ENCODE measurements around the gene LILRA6. TPM values are rescaled to one million over a fixed set of nuclear protein-coding genes. Genes with fewer than 3 reads are reported as not detected.
"Not testable (repeated sequence)": the region's sequence is repeated elsewhere in the genome, so short reads cannot be mapped to it uniquely, and the experiment has no call there.

Gene LILRA6
- total RNA-seq, 1 experiment from 2014 or later: 0.08 TPM

GRCh38 chr19:54247106-54247930 is 4.7 kb upstream of the LILRA6 start:
- ATAC-seq (peak; percentile 40; the same call in 1 of the 2 replicates), DNase-seq (ENCODE audit: low read depth, low spot score) (no peak)
- Histone ChIP-seq H3K4me1 (ENCODE audit: control insufficient read depth, insufficient read depth, low read length) (no peaks in the 10 kb centered on the region), H3K4me3 (ENCODE audit: low read depth in 2 of 2, low read length in 2 of 2) (no peak overlapping the region), H3K27ac (ENCODE audit: low read length) (no peak overlapping the region), H3K27me3 (ENCODE audit: control insufficient read depth, insufficient read depth, low read length) (0 out of 2 replicates have a peak, but pooled peaks cover 3% of the 10 kb centered on the region), H3K9me3 (ENCODE audit: control insufficient read depth, insufficient read depth, low read depth, low read length) (no peaks in the 10 kb centered on the region), H3K36me3 (ENCODE audit: control insufficient read depth, insufficient read depth, low read length) (no peaks in the 10 kb centered on the region)
- CTCF ChIA-PET: interaction anchor here (0.6 kb wide), 1 partner anchor 15 kb away, joined by 3 read pairs; no protein-coding TSS in a partner anchor
- BruUV-seq (replicated peaks): no TSS peak
- in situ Hi-C loops (cut with HindIII; ENCODE audit: low pct_unique_long_range_greater_than_20kb, low sequenced_read_pairs): no loop called here
- TF ChIP-seq REST (IDR thresholded peaks at IDR 0.05; ENCODE audit: insufficient read depth in 1 of 2, low read depth in 2 of 2, low read length in 1 of 2): no peak
- TF ChIP-seq TCF7L2 (IDR thresholded peaks at IDR 0.05; ENCODE audit: low read depth, low read length): no peak
- TF ChIP-seq, protein P1, sequence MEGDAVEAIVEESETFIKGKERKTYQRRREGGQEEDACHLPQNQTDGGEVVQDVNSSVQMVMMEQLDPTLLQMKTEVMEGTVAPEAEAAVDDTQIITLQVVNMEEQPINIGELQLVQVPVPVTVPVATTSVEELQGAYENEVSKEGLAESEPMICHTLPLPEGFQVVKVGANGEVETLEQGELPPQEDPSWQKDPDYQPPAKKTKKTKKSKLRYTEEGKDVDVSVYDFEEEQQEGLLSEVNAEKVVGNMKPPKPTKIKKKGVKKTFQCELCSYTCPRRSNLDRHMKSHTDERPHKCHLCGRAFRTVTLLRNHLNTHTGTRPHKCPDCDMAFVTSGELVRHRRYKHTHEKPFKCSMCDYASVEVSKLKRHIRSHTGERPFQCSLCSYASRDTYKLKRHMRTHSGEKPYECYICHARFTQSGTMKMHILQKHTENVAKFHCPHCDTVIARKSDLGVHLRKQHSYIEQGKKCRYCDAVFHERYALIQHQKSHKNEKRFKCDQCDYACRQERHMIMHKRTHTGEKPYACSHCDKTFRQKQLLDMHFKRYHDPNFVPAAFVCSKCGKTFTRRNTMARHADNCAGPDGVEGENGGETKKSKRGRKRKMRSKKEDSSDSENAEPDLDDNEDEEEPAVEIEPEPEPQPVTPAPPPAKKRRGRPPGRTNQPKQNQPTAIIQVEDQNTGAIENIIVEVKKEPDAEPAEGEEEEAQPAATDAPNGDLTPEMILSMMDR (IDR thresholded peaks at IDR 0.05): no peak
- no peak for TF ChIP-seq POLR2AphosphoS5 (IDR thresholded peaks at IDR 0.05; ENCODE audit: low read depth, low read length)
- no peak for TF ChIP-seq SIN3A (IDR thresholded peaks at IDR 0.05; ENCODE audit: borderline replicate concordance, insufficient read depth, low read depth, low read length)
- intact Hi-C loops (cut with micrococcal nuclease; ENCODE audit: unreplicated experiment): no loop called here
- POLR2A ChIA-PET: no interaction called here

DNA sequence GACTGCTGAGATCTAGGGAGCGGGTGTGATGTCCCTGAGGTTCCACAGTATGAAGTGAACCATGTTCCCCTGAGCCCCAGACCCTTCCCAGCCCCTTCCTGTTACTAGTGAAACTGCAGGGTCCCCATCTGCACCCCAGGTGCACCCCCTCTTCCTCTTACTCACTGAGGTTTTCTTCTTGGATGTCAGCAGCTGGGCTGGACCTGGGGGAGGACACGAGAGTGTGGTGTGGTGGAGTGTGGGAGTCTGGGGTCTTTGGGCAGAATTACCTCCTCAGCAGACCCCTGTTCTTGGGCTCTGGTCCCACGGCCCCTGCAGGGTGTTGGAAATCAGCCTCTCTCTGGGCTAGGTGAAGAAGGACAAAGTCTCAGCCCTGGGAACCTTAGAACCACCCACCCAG is 3.3 kb upstream of the LILRA6 start:
- ATAC-seq (no peak), DNase-seq (ENCODE audit: low read depth, low spot score) (no peak)
- 0 out of 2 replicates have a peak, but pooled peaks cover 3% of the 10 kb centered on the region for H3K27me3 ChIP-seq (ENCODE audit: control insufficient read depth, insufficient read depth, low read length)
- no peak overlapping the region for H3K4me3 ChIP-seq (ENCODE audit: low read depth in 2 of 2, low read length in 2 of 2)
- TF ChIP-seq REST (IDR thresholded peaks at IDR 0.05; ENCODE audit: insufficient read depth in 1 of 2, low read depth in 2 of 2, low read length in 1 of 2) (no peak), TCF7L2 (IDR thresholded peaks at IDR 0.05; ENCODE audit: low read depth, low read length) (no peak), SIN3A (IDR thresholded peaks at IDR 0.05; ENCODE audit: borderline replicate concordance, insufficient read depth, low read depth, low read length) (no peak), POLR2AphosphoS5 (IDR thresholded peaks at IDR 0.05; ENCODE audit: low read depth, low read length) (no peak)
- TF ChIP-seq, protein P1 (IDR thresholded peaks at IDR 0.05): no peak
- H3K4me1 ChIP-seq (ENCODE audit: control insufficient read depth, insufficient read depth, low read length): no peaks in the 10 kb centered on the region
- H3K9me3 ChIP-seq (ENCODE audit: control insufficient read depth, insufficient read depth, low read depth, low read length): no peaks in the 10 kb centered on the region
- intact Hi-C loops (cut with micrococcal nuclease; ENCODE audit: unreplicated experiment): loop anchor here (2.0 kb wide), 1 partner anchor 23 kb away; the partner anchor contains the start of gene LILRB3
- no peak overlapping the region for H3K27ac ChIP-seq (ENCODE audit: low read length)
- CTCF ChIA-PET: no interaction called here
- in situ Hi-C loops (cut with HindIII; ENCODE audit: low pct_unique_long_range_greater_than_20kb, low sequenced_read_pairs): no loop called here
- POLR2A ChIA-PET: no interaction called here
- no TSS peak for BruUV-seq (replicated peaks)
- H3K36me3 ChIP-seq (ENCODE audit: control insufficient read depth, insufficient read depth, low read length): no peaks in the 10 kb centered on the region

DNA sequence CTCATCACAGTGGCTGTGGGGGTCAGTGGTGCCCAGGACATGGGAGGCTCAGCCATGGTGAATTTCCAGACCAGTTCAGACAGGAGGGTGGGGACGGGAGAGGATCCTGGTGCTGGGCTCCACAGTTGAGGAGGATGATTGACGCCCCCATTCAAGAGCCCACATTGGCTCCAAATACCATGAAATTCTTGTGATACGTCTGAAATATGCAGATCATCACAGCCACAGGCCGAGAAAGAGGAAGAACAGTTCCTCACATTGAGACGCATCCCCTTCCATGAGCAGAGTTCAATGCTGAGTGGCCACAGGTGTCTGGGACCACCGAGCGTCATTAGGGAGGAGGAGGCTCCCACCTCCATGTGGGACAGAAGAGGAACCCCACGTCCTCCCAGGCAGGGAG is 1.2 kb upstream of the LILRA6 start:
- H3K4me3 ChIP-seq (ENCODE audit: low read depth in 2 of 2, low read length in 2 of 2); H3K27ac ChIP-seq (ENCODE audit: low read length); H3K36me3 ChIP-seq (ENCODE audit: control insufficient read depth, insufficient read depth, low read length); H3K4me1 ChIP-seq (ENCODE audit: control insufficient read depth, insufficient read depth, low read length); POLR2A ChIA-PET; CTCF ChIA-PET; H3K9me3 ChIP-seq (ENCODE audit: control insufficient read depth, insufficient read depth, low read depth, low read length); in situ Hi-C loops (cut with HindIII; ENCODE audit: low pct_unique_long_range_greater_than_20kb, low sequenced_read_pairs); DNase-seq (ENCODE audit: low read depth, low spot score); BruUV-seq (replicated peaks); ATAC-seq; H3K27me3 ChIP-seq (ENCODE audit: control insufficient read depth, insufficient read depth, low read length): not testable (repeated sequence)
- intact Hi-C loops (cut with micrococcal nuclease; ENCODE audit: unreplicated experiment): loop anchor here (2.0 kb wide), 1 partner anchor 21 kb away; the partner anchor contains the start of gene LILRB3
